GM18858 (cell line): ENCODE data around the gene BABAM2.
"Not testable (repeated sequence)": the region's sequence is repeated elsewhere in the genome, so short reads cannot be mapped to it uniquely, and the experiment has no call there.

Source experiments
- ATAC-seq: cut with Tn5 transposase; IDR thresholded peaks from one replicate; pipeline ENCODE4 v1.9.1; 2021; ENCODE audit not compliant: unreplicated experiment

Gene BABAM2

GRCh38 chr2:27940090-27940671, 49.7 kb downstream of the BABAM2 start:
- ATAC-seq, result no peak

- ATAC-seq, result no peak
Measured at GRCh38 chr2:27940982-27941381, 50.5 kb downstream of the BABAM2 start.

GRCh38 chr2:27942612-27943547, 52.4 kb downstream of the BABAM2 start:
- no peak for ATAC-seq

GRCh38 chr2:27946530-27947060, 56.1 kb downstream of the BABAM2 start:
- no peak for ATAC-seq

GRCh38 chr2:27952070-27952469, 61.5 kb downstream of the BABAM2 start:
- ATAC-seq, result no peak

GRCh38 chr2:27953077-27953476, 62.5 kb downstream of the BABAM2 start:
- no peak for ATAC-seq

- no peak for ATAC-seq
Measured at GRCh38 chr2:27954221-27954673, 63.7 kb downstream of the BABAM2 start.

- no peak for ATAC-seq
Measured at GRCh38 chr2:27954771-27955383, 64.3 kb downstream of the BABAM2 start.

- no peak for ATAC-seq
Measured at GRCh38 chr2:27955384-27956161, 65.0 kb downstream of the BABAM2 start.

GRCh38 chr2:27956888-27957287, 66.4 kb downstream of the BABAM2 start:
- ATAC-seq, result no peak

GRCh38 chr2:27958711-27959378, 68.3 kb downstream of the BABAM2 start:
- no peak for ATAC-seq

GRCh38 chr2:27959496-27959895, 69.0 kb downstream of the BABAM2 start:
- no peak for ATAC-seq

- no peak for ATAC-seq
Measured at GRCh38 chr2:27960237-27960912, 69.8 kb downstream of the BABAM2 start.

GRCh38 chr2:27962006-27962405, 71.5 kb downstream of the BABAM2 start:
- no peak for ATAC-seq

GRCh38 chr2:27963472-27963871, 72.9 kb downstream of the BABAM2 start:
- no peak for ATAC-seq

GRCh38 chr2:27964067-27964466, 73.5 kb downstream of the BABAM2 start:
- ATAC-seq, result no peak

- no peak for ATAC-seq
Measured at GRCh38 chr2:27965841-27966240, 75.3 kb downstream of the BABAM2 start.

GRCh38 chr2:27966466-27966865, 75.9 kb downstream of the BABAM2 start:
- no peak for ATAC-seq

GRCh38 chr2:27967076-27967475, 76.5 kb downstream of the BABAM2 start:
- no peak for ATAC-seq

- ATAC-seq, result not testable (repeated sequence)
Measured at GRCh38 chr2:27968045-27968444, 77.5 kb downstream of the BABAM2 start.
